HG03354 (cell line): ENCODE measurements around the gene LHFPL3.
"Not testable (repeated sequence)": the region's sequence is repeated elsewhere in the genome, so short reads cannot be mapped to it uniquely, and the experiment has no call there.

ENCODE experiments used
- ATAC-seq: cut with Tn5 transposase; IDR thresholded peaks from one replicate; pipeline ENCODE4 v1.9.1; 2021; ENCODE audit warnings: mild to moderate bottlenecking; ENCODE audit not compliant: unreplicated experiment, poor library complexity, severe bottlenecking

LHFPL3 gene

DNA sequence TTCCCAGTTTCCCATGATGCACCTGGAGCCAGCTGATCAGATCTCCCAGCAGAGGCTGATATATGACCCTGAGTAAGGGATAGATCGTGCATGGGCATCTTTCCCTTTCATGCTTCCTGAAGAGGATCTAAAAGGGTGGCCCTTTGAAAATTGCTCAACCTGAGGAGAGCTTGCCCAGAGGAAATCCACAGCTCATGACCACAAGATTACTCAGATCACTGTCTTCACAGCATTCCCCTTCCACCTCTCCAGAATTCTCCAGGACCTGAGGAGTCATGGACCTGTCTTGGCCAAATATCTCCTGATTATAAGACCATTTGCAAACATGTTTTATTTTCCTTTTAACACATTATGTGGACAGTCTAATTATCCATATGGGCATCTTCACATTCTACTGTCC, 328.1 kb downstream of the LHFPL3 start:
- ATAC-seq, result no peak

DNA sequence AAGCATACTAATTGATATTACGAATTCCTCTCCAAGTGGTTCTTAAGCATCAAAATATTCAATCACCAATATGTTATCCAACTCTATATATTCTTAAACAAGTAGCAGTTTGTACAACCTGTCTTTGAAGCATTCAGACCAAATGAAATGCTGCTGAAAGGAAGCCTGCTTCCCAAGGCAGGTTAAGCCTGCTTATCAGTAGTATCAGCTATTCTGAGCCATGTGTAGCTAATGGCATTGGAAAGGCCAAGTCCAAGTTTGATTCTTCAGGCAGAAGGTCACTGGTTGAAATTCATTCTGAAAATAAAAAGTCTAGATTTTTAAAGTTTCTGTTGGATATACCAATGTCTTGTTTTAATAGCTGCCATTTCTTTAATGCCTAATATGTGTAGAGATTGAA, 328.7 kb downstream of the LHFPL3 start:
- no peak for ATAC-seq

DNA sequence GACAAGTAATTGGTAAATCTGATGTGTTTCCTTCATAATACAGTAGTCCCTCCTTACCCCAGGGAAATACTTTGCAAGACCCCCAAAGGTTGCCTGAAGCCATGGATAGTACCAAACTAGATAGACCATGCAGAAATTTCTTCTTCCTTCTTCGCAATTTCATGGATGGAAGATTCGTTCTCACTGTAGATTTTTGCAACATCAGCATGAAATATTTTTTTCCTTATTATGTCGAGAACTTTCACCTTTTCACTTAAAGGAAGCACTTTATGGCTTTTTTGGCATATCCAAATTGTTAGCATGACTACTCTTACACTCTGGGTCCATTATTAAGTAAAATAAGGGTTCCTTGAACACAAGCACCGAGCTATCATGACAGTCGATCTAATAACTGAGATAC, 333.2 kb downstream of the LHFPL3 start:
- ATAC-seq, result no peak

DNA sequence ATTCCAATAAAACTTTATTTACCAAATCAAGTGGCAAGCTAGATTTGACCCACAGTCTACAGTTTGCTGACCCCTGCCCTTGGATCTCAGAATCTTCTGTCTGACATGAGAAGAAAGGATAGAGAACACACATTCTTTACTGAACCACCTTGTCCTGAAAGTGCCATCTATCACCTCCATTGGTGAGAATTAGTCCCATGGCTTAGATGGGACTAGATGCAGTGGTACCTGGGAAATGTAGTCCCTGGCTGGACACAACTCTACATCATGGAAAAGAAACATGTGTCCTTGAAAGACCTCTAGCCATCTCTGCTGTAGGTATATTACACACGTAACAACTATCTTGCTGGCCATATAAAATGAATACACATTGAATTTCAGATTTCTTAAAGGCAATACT, 336.2 kb downstream of the LHFPL3 start:
- no peak for ATAC-seq

DNA sequence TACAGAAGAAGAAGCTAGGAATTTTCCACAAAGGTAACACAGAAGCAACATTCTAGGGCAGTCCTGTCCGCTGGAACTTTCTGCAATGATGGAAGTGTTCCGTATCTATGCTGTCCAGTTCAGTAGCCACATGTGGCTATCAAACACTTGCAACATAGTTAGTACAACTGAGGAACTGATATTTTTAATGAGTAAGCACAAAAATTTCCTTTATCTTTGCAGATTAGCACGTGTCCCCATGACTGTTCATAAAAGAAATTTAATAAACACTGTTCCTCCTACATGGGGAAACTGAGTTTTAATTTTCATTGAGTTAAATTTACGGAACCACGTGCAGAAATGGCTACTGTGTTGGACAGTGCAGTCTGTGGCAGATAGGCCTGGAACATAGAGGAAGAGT, 349.2 kb downstream of the LHFPL3 start:
- ATAC-seq, result no peak

DNA sequence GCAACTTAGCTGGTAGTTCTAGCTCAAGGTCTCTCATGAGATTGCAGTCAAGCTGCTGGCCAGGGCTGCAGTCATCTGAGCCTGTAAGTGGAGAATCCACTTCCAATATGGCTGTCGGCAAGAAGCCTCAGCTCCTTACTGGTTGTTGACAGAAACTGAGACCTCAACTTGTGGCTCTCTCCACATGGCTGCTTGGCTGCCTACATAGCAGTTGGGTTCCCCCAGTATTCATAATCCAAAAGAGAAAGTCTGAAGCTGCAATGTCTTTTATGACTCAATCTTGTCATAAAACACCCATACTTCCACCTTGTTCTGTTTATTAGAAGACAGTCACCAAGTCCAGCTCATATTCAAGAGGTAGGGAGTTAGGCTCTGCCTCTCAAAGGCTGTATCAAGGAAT, 350.7 kb downstream of the LHFPL3 start:
- ATAC-seq, result no peak

DNA sequence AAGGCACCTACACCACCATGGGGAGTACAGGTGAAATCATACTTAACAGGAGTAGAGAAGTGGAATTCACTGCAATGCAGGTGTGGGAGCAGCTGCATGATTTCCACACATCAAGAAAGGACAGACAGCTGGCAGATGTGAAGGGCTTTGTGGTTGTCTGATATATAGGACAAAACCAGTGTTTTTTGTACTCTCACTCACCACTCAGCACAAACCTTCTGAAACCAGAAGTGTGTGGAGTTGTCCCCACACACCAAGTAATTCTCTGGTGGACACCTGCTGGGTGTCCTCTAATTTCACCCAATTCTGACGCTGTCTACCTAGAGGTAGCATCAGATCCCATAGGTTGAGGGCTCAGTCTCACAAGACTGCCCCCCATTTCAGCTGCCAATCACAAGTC, 357.9 kb downstream of the LHFPL3 start:
- no peak for ATAC-seq

DNA sequence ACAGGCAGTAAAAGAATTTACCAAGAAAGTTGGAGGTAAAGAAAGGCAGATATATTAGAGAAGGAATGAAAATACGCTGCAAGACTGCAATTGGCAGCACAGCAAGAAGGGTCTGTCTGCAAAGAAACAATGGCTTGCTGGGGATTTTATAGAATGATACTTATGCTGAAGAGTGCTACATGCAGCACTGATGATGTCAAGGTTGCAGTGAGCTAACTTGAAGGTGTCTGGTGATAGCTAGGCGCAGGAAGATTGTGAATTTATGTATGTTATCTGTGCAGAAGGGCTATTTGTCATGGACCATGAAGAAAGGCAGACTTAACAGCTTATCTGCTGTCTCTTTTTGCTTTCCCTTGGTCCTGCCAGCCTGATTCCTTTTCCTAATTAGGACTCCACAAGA, 366.3 kb downstream of the LHFPL3 start:
- no peak for ATAC-seq

DNA sequence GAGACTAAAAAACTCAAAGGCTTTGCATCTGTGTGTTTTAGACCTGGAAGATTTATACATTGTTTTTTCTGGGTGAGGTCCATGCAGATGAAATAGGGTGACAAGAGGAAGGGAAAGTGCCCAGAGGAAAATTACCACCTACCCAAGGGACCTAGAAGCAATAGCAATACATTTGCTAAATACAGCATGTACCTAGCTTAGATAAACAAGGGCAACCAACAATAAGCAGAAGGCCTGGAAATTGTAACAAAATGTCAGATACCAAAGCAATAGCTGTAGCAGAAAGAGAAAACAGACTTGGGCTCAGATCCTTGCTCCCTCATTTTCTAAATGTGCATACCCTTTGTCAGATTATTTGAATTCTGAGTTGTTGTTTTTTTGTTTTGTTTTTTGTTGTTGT, 367.2 kb downstream of the LHFPL3 start:
- no peak for ATAC-seq

DNA sequence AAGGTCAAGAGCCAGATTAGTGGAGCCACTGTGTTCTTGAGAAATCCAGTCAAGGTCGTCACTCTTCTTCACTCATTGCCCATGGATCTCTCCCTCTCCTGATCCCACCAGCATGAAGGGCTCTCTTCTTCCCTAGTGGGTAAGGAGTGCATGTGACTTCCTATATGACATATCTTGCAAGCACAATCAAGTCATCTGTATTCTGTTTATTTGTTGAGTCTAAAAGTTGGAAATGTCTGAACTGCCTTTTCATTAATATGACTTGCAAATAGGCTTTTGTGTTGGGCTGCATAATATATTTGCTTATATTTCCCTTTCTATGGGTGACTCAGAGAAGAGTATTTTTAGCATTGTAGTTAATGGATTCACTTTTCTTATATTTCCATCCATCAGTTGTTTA, 371.9 kb downstream of the LHFPL3 start:
- no peak for ATAC-seq

DNA sequence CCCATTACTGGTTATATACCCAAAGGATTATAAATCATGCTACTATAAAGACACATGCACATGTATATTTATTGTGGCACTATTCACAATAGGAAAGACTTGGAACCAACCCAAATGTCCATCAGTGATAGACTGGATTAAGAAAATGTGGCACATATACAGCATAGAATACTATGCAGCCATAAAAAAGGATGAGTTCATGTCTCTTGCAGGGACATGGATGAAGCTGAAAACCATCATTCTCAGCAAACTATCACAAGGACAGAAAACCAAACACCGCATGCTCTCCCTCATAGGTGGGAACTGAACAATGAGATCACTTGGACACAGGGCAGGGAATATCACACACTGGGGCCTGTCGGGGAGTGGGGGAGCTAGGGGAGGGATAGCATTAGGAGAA, 392.6 kb downstream of the LHFPL3 start:
- not testable (repeated sequence) for ATAC-seq

DNA sequence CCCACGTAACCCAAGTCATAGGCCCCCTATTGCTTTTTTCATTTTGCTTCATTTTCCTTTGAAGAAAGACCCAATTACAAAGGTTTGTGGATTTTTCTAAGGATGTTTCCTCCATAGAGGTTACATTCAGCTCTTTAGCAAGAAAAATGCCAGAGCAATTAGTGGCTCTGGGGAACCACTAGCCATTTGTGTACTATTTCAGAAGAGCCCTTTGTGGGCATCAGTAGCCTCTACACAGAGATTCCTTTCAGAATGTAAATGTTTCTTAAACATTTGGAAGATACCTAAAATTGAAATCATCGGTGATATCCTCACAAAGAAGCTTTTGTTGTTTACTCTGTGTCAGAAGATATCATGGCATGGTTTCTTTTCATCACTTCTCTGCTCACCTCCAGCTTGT, 394.6 kb downstream of the LHFPL3 start:
- ATAC-seq, result no peak

DNA sequence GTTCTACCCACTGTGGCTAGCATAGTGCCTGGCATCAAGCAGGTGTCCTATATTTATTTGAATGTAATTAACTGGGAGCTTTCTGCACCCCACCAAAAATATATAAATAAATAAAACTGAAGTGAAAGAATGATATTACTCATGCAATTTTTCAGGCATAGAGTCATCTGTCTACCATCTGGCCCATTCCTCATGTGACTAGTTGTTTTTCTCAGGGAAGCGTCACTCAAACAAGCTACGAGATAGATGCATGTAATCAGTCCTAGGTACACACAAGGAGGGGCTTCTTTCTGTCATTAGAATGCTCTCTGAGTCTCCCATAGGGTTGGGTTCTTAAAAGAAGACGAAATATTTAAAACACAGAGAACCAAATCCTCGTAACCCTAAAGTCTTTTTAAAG, 430.1 kb downstream of the LHFPL3 start:
- ATAC-seq, result no peak

DNA sequence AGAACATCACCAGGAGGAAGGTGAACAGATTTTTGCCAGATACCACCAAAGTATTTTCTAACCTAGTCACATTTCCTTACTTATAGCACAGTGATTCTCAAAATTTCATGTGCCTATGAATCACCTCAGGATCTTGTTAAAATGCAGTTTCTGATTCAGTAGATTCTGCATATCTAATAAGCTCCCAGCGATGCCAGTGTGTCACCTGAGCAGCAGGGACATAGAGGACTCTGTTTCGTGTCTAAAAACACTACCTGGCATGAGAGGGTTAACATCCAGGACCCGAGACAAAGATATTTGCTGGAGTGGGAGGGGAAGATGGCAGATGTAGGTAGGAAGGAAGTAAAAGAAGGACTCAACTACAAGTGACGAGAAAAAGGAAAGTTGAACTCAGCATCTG, 433.5 kb downstream of the LHFPL3 start:
- no peak for ATAC-seq

DNA sequence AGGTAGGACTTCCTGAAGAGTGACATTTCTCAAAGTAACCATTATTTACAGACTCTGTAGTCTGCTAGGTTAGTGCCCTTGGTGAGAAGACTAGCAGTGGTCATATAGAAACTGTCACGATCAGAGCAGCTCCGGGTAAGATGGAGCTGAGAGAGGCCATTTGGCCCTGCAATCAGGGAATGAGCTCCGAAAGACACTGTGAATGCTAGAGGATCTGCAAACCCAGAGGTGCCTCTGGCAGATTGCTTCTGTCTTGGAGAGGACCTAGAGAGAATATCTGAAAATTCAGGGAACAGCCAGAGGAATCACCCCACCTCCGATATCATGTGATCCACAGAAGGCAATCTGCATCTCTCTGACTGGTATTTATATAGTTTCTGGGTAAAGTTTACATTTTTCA, 438.7 kb downstream of the LHFPL3 start:
- no peak for ATAC-seq

DNA sequence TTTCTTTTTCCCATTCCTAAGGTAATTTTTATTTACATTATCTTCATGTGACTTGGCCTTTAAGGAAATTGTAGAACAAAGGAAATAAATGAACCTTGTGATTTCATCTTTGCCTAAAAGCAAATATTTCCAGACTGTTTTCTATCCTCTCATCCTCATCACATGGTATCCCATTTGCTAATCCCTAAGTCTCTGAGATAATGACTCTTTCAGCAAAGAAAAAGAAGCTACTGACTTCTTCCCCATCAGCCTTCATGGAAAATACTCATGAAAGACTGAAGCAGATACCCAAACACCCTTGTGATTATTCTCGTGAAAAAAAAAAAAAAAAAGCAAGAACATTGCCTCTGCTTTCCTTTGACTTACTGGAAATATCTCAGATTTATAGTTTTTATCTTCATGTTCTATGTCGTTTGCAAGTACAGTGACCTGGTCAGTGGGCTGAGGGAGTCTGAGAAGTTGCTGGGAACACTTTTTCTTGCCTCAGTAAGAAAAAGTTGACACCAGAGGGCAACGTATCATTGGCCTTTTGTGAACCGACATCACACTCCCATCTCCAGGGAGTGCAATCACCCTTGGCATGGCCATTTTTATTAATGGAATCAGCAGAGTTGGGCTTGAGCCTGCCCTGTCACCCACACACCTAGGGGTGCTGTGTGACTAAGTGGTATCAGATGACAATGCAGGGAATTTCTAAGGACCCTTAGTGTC, 439.6 kb downstream of the LHFPL3 start:
- ATAC-seq, result no peak

DNA sequence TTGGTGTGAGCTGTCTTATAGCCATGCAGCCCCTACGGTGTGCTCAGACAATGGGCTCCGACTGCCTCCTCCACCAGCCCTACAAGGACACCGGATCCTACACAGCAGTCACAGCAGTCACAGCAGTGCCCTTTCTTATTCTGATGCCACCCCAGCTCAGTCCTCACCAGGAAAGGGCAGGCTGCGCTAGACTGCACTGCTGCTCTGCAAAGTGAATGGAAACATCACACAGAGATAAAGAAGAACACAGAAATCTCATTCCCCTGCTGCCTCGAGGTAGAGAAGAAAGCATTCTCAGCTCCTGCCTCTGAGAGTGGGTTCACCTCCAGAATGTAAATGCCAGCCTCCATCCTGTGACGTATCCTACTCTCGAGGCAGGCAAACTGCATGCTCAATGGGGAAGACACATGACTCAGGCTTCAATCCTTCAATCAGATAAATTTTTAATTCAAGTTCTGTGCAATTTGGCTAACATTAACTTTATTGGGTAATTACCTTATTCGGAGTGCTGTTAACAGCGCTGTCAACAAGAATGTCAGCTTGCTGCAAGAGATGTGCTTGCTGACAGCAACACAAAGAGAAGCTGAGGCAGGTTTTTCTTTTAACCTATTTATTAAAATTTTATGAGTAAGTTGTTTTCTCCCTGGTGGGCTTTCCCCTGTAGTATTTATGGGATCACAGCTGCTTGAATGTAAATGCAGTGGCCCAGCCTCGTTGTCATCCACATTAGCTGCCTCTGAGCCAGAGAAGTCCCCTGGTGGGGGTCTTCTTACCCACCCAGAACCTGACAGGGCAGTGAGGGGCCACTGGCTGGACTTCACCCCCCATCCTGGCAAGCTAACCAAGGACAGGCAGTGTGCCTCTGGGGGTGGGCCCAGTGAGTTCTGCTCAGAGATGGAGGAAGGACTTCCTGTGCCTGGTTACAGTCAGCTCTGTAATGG, 444.3 kb downstream of the LHFPL3 start:
- no peak for ATAC-seq

DNA sequence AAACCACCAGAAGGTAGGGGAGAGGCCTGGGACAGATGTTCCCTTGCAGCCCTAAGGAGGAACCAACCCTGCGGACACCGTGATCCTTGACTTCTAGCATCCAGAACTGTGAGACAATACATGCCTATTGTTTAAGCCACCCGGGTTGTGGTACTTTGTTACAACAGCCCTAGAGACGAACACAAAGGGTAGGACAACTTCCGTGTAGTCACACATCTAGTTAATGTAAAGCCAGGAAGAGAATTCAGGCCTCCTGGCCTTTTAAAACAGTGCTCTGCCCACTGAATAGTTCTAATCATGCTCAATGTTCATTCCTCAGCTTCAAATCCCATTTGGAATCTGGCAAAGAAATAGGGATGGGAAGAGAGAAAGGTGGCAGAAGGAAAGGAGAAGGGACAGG, 445.4 kb downstream of the LHFPL3 start:
- no peak for ATAC-seq

DNA sequence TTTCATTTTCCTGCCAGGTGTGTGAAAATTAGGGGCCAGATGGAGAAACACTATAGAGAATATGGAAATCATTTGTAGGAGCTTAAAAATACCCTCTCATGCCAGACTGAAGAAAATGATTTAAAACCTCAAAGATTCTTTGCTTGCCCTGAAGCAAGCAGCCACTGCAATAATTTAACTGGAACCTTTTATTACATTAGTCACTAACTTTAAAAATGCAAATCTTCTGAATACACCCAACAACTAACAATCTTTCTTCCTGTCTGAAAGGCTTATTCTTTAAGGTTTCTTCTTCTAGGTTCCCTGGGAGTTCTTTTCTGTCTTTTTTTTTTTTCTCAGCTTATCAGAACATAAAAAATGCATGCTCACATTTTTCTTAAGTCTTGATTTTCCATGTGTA, 447.1 kb downstream of the LHFPL3 start:
- ATAC-seq, result no peak

DNA sequence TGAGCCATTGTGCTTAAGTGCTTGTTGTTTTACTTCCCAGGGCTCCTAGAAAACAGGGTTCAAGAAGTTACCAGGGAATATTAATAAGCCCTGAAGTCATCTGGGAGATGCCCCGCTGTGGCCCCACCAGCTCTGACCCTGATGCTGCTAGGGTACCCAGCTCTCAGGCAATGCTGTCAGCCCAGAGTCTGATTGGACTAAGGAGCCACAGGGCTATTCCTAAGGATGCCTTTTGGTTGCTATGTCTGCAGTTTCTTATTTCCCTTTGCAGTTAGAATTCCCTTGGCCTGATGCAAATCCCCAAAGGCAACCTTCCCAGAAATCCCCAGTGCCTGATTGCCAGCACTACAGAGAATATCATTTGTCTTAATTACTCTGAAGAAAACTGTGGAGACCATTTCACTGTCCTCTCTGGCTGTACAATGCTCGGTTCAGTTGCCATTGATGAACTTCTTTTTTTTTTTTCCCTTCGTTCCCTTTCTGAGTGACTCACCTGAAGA, 448.9 kb downstream of the LHFPL3 start:
- ATAC-seq, result no peak

DNA sequence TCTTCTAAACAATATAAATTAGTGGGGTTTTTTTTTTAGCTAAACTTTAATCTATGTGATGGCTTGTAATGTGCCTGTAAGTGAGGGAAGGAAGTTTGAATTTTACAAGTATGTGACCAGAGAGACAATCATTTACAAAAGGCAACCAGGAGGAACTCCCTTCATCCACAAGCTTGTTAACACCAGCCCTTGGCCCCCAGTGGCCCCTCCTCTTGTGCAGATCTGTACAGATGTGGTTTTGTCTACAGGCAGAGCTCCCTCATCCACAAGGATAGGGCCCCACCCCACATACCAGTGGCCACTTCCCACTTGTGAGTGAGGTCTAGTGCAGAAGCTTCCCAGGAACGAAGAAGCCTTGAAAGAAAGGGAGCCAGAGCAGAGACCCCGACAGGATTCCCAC, 451.5 kb downstream of the LHFPL3 start:
- ATAC-seq, result no peak
